Ishikawa (cell line): Measurements from ENCODE around the gene HEATR3.

Experiments
- CEBPB ChIP-seq: IDR thresholded peaks from 2 replicates; pipeline ENCODE4 v1.6.1; 2012
- CREB1 ChIP-seq: IDR thresholded peaks from 2 replicates; pipeline ENCODE4 v1.6.1; 2012; ENCODE audit warnings: low read depth
- EGR1 ChIP-seq: IDR thresholded peaks from 2 replicates; pipeline ENCODE4 v1.6.1; 2012
- EP300 ChIP-seq: IDR thresholded peaks from 2 replicates; pipeline ENCODE4 v1.6.1; 2012; ENCODE audit warnings: borderline replicate concordance
- FOXM1 ChIP-seq: IDR thresholded peaks from 2 replicates; pipeline ENCODE4 v1.6.1; 2012; ENCODE audit warnings: low read depth, borderline replicate concordance
- MAX ChIP-seq: IDR thresholded peaks from 2 replicates; pipeline ENCODE4 v1.6.1; 2012
- NFIC ChIP-seq: IDR thresholded peaks from 2 replicates; pipeline ENCODE4 v1.6.1; 2012
- RAD21 ChIP-seq: IDR thresholded peaks from 2 replicates; pipeline ENCODE4 v1.6.1; 2012; ENCODE audit warnings: low read depth
- REST ChIP-seq: IDR thresholded peaks from 2 replicates; pipeline ENCODE4 v1.6.1; 2012; ENCODE audit warnings: low read depth, mild to moderate bottlenecking
- TAF1 ChIP-seq: IDR thresholded peaks from 2 replicates; pipeline ENCODE4 v1.6.1; 2012; ENCODE audit warnings: low read depth, mild to moderate bottlenecking
- TCF12 ChIP-seq: IDR thresholded peaks from 2 replicates; pipeline ENCODE4 v1.6.1; 2012; ENCODE audit warnings: low read depth
- TEAD4 ChIP-seq: IDR thresholded peaks from 2 replicates; pipeline ENCODE4 v1.6.1; 2012
- USF1 ChIP-seq: IDR thresholded peaks from 2 replicates; pipeline ENCODE4 v1.6.1; 2012
- YY1 ChIP-seq: IDR thresholded peaks from 2 replicates; pipeline ENCODE4 v1.6.1; 2012; ENCODE audit warnings: low read depth
- ZBTB7A ChIP-seq: IDR thresholded peaks from 2 replicates; pipeline ENCODE4 v1.6.1; 2012; ENCODE audit warnings: low read depth

The HEATR3 gene

GRCh38 chr16:50114357-50115129 lies 48.8 kb downstream of the HEATR3 start:
- TF ChIP-seq USF1 = peak; percentile 51
- TF ChIP-seq NFIC = no peak
- no peak for TF ChIP-seq YY1
- TF ChIP-seq MAX = peak; percentile 20; the same call in 1 of the 2 replicates

GRCh38 chr16:50120711-50121110 lies 54.9 kb downstream of the HEATR3 start:
- no peak for TF ChIP-seq NFIC
- TF ChIP-seq EP300 = no peak
- TF ChIP-seq ZBTB7A = no peak
- no peak for TF ChIP-seq MAX
- TF ChIP-seq FOXM1 = no peak
- TF ChIP-seq TCF12 = no peak
- TF ChIP-seq REST = no peak
- no peak for TF ChIP-seq RAD21
- no peak for TF ChIP-seq YY1
- TF ChIP-seq CREB1 = no peak
- TF ChIP-seq TEAD4 = no peak
- TF ChIP-seq EGR1 = no peak
- no peak for TF ChIP-seq USF1
- no peak for TF ChIP-seq CEBPB
- TF ChIP-seq TAF1 = no peak

GRCh38 chr16:50121278-50121677 lies 55.5 kb downstream of the HEATR3 start:
- no peak for TF ChIP-seq ZBTB7A
- TF ChIP-seq TEAD4 = no peak
- TF ChIP-seq USF1 = no peak
- TF ChIP-seq CEBPB = no peak
- TF ChIP-seq TAF1 = no peak
- TF ChIP-seq EGR1 = no peak
- no peak for TF ChIP-seq CREB1
- no peak for TF ChIP-seq YY1
- no peak for TF ChIP-seq RAD21
- no peak for TF ChIP-seq FOXM1
- TF ChIP-seq NFIC = no peak
- no peak for TF ChIP-seq TCF12
- no peak for TF ChIP-seq MAX
- no peak for TF ChIP-seq EP300

GRCh38 chr16:50121721-50122445 lies 56.1 kb downstream of the HEATR3 start:
- TF ChIP-seq MAX (no peak), NFIC (no peak), EGR1 (no peak)

GRCh38 chr16:50123417-50123816 lies 57.6 kb downstream of the HEATR3 start:
- TF ChIP-seq TCF12 (no peak), RAD21 (no peak), TAF1 (no peak), CEBPB (no peak), EGR1 (no peak), FOXM1 (no peak), NFIC (no peak), REST (no peak), TEAD4 (no peak), USF1 (no peak), MAX (no peak), EP300 (no peak), CREB1 (no peak), ZBTB7A (no peak), YY1 (no peak)
